ENCODE results near the gene WDR88.

Gene WDR88

GRCh38 chr19:33100894-33101644 is 30.8 kb upstream of the WDR88 start:
- WGBS (ENCODE audit: insufficient coverage, insufficient read length): no CpG with 5 or more reads among the region's 10 CpGs
- Histone ChIP-seq H3K9me3 (ENCODE audit: control insufficient read depth, insufficient read depth, low read length) (no peaks in the 10 kb centered on the region), H3K4me3 (ENCODE audit: low read length) (no peak overlapping the region), H3K27ac (ENCODE audit: low read length) (no peak overlapping the region), H3K4me1 (ENCODE audit: control insufficient read depth, insufficient read depth, low read length) (no peaks in the 10 kb centered on the region), H3K27me3 (ENCODE audit: control insufficient read depth, insufficient read depth, low read length) (no peaks in the 10 kb centered on the region), H3K36me3 (ENCODE audit: control insufficient read depth, insufficient read depth, low read length) (peaks cover 1% of the 10 kb centered on the region; the same call in 1 of the 2 replicates)
- no peak for DNase-seq (ENCODE audit: low read depth, low spot score)

- Histone ChIP-seq H3K27ac (ENCODE audit: low read length) (no peak overlapping the region), H3K27me3 (ENCODE audit: control insufficient read depth, insufficient read depth, low read length) (no peaks in the 10 kb centered on the region)
Measured at GRCh38 chr19:33102893-33103292, 29.0 kb upstream of the WDR88 start.

GRCh38 chr19:33108161-33108560 is 23.8 kb upstream of the WDR88 start:
- no CpG with 5 or more reads among the region's 10 CpGs for WGBS (ENCODE audit: insufficient coverage, insufficient read length)
- H3K36me3 ChIP-seq (ENCODE audit: control insufficient read depth, insufficient read depth, low read length): peaks cover 8% of the 10 kb centered on the region

More at GRCh38 chr19:33102893-33103292, 29.0 kb upstream of the WDR88 start:
- H3K4me1 ChIP-seq (ENCODE audit: control insufficient read depth, insufficient read depth, low read length): no peaks in the 10 kb centered on the region
- H3K36me3 ChIP-seq (ENCODE audit: control insufficient read depth, insufficient read depth, low read length): no peaks in the 10 kb centered on the region; the same call in 1 of the 2 replicates
- H3K9me3 ChIP-seq (ENCODE audit: control insufficient read depth, insufficient read depth, low read length): no peaks in the 10 kb centered on the region
- DNase-seq (ENCODE audit: low read depth, low spot score): no peak
- no peak overlapping the region for H3K4me3 ChIP-seq (ENCODE audit: low read length)
- no CpG with 5 or more reads among the region's 6 CpGs for WGBS (ENCODE audit: insufficient coverage, insufficient read length)

GRCh38 chr19:33110137-33110910 is 21.6 kb upstream of the WDR88 start:
- no peak for DNase-seq (ENCODE audit: low read depth, low spot score)
- H3K27me3 ChIP-seq (ENCODE audit: control insufficient read depth, insufficient read depth, low read length): no peaks in the 10 kb centered on the region
- H3K27ac ChIP-seq (ENCODE audit: low read length): no peak overlapping the region
- no peaks in the 10 kb centered on the region for H3K4me1 ChIP-seq (ENCODE audit: control insufficient read depth, insufficient read depth, low read length)
- WGBS (ENCODE audit: insufficient coverage, insufficient read length): no CpG with 5 or more reads among the region's 9 CpGs
- H3K36me3 ChIP-seq (ENCODE audit: control insufficient read depth, insufficient read depth, low read length): peaks cover 12% of the 10 kb centered on the region
- H3K9me3 ChIP-seq (ENCODE audit: control insufficient read depth, insufficient read depth, low read length): no peaks in the 10 kb centered on the region
- no peak overlapping the region for H3K4me3 ChIP-seq (ENCODE audit: low read length)

More at GRCh38 chr19:33108161-33108560, 23.8 kb upstream of the WDR88 start:
- no peak for DNase-seq (ENCODE audit: low read depth, low spot score)
- no peaks in the 10 kb centered on the region for H3K9me3 ChIP-seq (ENCODE audit: control insufficient read depth, insufficient read depth, low read length)
- no peak overlapping the region for H3K4me3 ChIP-seq (ENCODE audit: low read length)
- no peaks in the 10 kb centered on the region for H3K4me1 ChIP-seq (ENCODE audit: control insufficient read depth, insufficient read depth, low read length)
- H3K27me3 ChIP-seq (ENCODE audit: control insufficient read depth, insufficient read depth, low read length): no peaks in the 10 kb centered on the region
- H3K27ac ChIP-seq (ENCODE audit: low read length): no peak overlapping the region

- no CpG with 5 or more reads among the region's 11 CpGs for WGBS (ENCODE audit: insufficient coverage, insufficient read length)
- no peak overlapping the region for H3K27ac ChIP-seq (ENCODE audit: low read length)
- H3K27me3 ChIP-seq (ENCODE audit: control insufficient read depth, insufficient read depth, low read length): no peaks in the 10 kb centered on the region
- no peaks in the 10 kb centered on the region for H3K9me3 ChIP-seq (ENCODE audit: control insufficient read depth, insufficient read depth, low read length)
- no peak overlapping the region for H3K4me3 ChIP-seq (ENCODE audit: low read length)
- no peaks in the 10 kb centered on the region for H3K4me1 ChIP-seq (ENCODE audit: control insufficient read depth, insufficient read depth, low read length)
- peaks cover 12% of the 10 kb centered on the region for H3K36me3 ChIP-seq (ENCODE audit: control insufficient read depth, insufficient read depth, low read length)
- no peak for DNase-seq (ENCODE audit: low read depth, low spot score)
Measured at GRCh38 chr19:33111587-33111986, 20.3 kb upstream of the WDR88 start.

- no peaks in the 10 kb centered on the region for H3K4me1 ChIP-seq (ENCODE audit: control insufficient read depth, insufficient read depth, low read length)
- no CpG with 5 or more reads among the region's 4 CpGs for WGBS (ENCODE audit: insufficient coverage, insufficient read length)
- H3K27ac ChIP-seq (ENCODE audit: low read length): no peak overlapping the region
- H3K9me3 ChIP-seq (ENCODE audit: control insufficient read depth, insufficient read depth, low read length): no peaks in the 10 kb centered on the region
- H3K4me3 ChIP-seq (ENCODE audit: low read length): no peak overlapping the region
- no peak for DNase-seq (ENCODE audit: low read depth, low spot score)
- no peaks in the 10 kb centered on the region for H3K27me3 ChIP-seq (ENCODE audit: control insufficient read depth, insufficient read depth, low read length)
- H3K36me3 ChIP-seq (ENCODE audit: control insufficient read depth, insufficient read depth, low read length): peaks cover 15% of the 10 kb centered on the region
Measured at GRCh38 chr19:33114312-33114711, 17.6 kb upstream of the WDR88 start.

- no peak overlapping the region for H3K27ac ChIP-seq (ENCODE audit: low read length)
- DNase-seq (ENCODE audit: low read depth, low spot score): no peak
- no peak overlapping the region for H3K4me3 ChIP-seq (ENCODE audit: low read length)
- no peaks in the 10 kb centered on the region for H3K27me3 ChIP-seq (ENCODE audit: control insufficient read depth, insufficient read depth, low read length)
- no peaks in the 10 kb centered on the region for H3K4me1 ChIP-seq (ENCODE audit: control insufficient read depth, insufficient read depth, low read length)
- H3K36me3 ChIP-seq (ENCODE audit: control insufficient read depth, insufficient read depth, low read length): peaks cover 7% of the 10 kb centered on the region; the same call in 1 of the 2 replicates
- WGBS (ENCODE audit: insufficient coverage, insufficient read length): no CpG with 5 or more reads among the region's 8 CpGs
- no peaks in the 10 kb centered on the region for H3K9me3 ChIP-seq (ENCODE audit: control insufficient read depth, insufficient read depth, low read length)
Measured at GRCh38 chr19:33117501-33117900, 14.4 kb upstream of the WDR88 start.

- H3K4me1 ChIP-seq (ENCODE audit: control insufficient read depth, insufficient read depth, low read length): no peaks in the 10 kb centered on the region
- no peak for DNase-seq (ENCODE audit: low read depth, low spot score)
- no peaks in the 10 kb centered on the region for H3K27me3 ChIP-seq (ENCODE audit: control insufficient read depth, insufficient read depth, low read length)
- peaks cover 7% of the 10 kb centered on the region; the same call in 1 of the 2 replicates for H3K36me3 ChIP-seq (ENCODE audit: control insufficient read depth, insufficient read depth, low read length)
- H3K27ac ChIP-seq (ENCODE audit: low read length): no peak overlapping the region
- H3K4me3 ChIP-seq (ENCODE audit: low read length): no peak overlapping the region
- no CpG with 5 or more reads among the region's 10 CpGs for WGBS (ENCODE audit: insufficient coverage, insufficient read length)
- H3K9me3 ChIP-seq (ENCODE audit: control insufficient read depth, insufficient read depth, low read length): no peaks in the 10 kb centered on the region
Measured at GRCh38 chr19:33118643-33119042, 13.3 kb upstream of the WDR88 start.

- Histone ChIP-seq H3K36me3 (ENCODE audit: control insufficient read depth, insufficient read depth, low read length) (0 out of 2 replicates have a peak, but pooled peaks cover 3% of the 10 kb centered on the region), H3K4me1 (ENCODE audit: control insufficient read depth, insufficient read depth, low read length) (no peaks in the 10 kb centered on the region), H3K4me3 (ENCODE audit: low read length) (no peak overlapping the region), H3K9me3 (ENCODE audit: control insufficient read depth, insufficient read depth, low read length) (no peaks in the 10 kb centered on the region), H3K27ac (ENCODE audit: low read length) (no peak overlapping the region), H3K27me3 (ENCODE audit: control insufficient read depth, insufficient read depth, low read length) (no peaks in the 10 kb centered on the region)
- WGBS (ENCODE audit: insufficient coverage, insufficient read length): no CpG with 5 or more reads among the region's 10 CpGs
- DNase-seq (ENCODE audit: low read depth, low spot score): no peak
Measured at GRCh38 chr19:33124207-33125098, 7.5 kb upstream of the WDR88 start.

- Histone ChIP-seq H3K9me3 (ENCODE audit: control insufficient read depth, insufficient read depth, low read length) (no peaks in the 10 kb centered on the region), H3K27ac (ENCODE audit: low read length) (no peak overlapping the region), H3K36me3 (ENCODE audit: control insufficient read depth, insufficient read depth, low read length) (0 out of 2 replicates have a peak, but pooled peaks cover 3% of the 10 kb centered on the region), H3K4me3 (ENCODE audit: low read length) (no peak overlapping the region), H3K4me1 (ENCODE audit: control insufficient read depth, insufficient read depth, low read length) (no peaks in the 10 kb centered on the region), H3K27me3 (ENCODE audit: control insufficient read depth, insufficient read depth, low read length) (no peaks in the 10 kb centered on the region)
- WGBS (ENCODE audit: insufficient coverage, insufficient read length): no CpG with 5 or more reads among the region's 12 CpGs
- no peak for DNase-seq (ENCODE audit: low read depth, low spot score)
Measured at GRCh38 chr19:33125929-33126388, 6.0 kb upstream of the WDR88 start.

All from iPS DF 6.9 (cell line).